ENCODE measurements around the gene CADM2. TPM values are rescaled to one million over a fixed set of nuclear protein-coding genes. Genes with fewer than 3 reads are reported as not detected.

Gene CADM2
- total RNA-seq, 1 donor from 2014 or later = 3.5 TPM

GRCh38 chr3:85020828-85021227 lies 62.0 kb downstream of the CADM2 start:
- no peak overlapping the region for H3K4me3 Mint-ChIP-seq
- TF ChIP-seq CTCF (conservative IDR thresholded peaks at IDR 0.05) = no peak
- no peak for DNase-seq (ENCODE audit: low read depth, low spot score)
- no peaks in the 10 kb centered on the region for H3K9me3 Mint-ChIP-seq
- H3K27me3 Mint-ChIP-seq (ENCODE audit: low read depth) = no peaks in the 10 kb centered on the region
- no peaks in the 10 kb centered on the region for H3K4me1 Mint-ChIP-seq
- no peaks in the 10 kb centered on the region for H3K36me3 Mint-ChIP-seq (ENCODE audit: low read depth)
- no peak overlapping the region for H3K27ac Mint-ChIP-seq (ENCODE audit: unreplicated experiment)

- no peak overlapping the region for H3K4me3 Mint-ChIP-seq
- H3K36me3 Mint-ChIP-seq (ENCODE audit: low read depth) = no peaks in the 10 kb centered on the region
- DNase-seq (ENCODE audit: low read depth, low spot score) = no peak
- no peak overlapping the region for H3K27ac Mint-ChIP-seq (ENCODE audit: unreplicated experiment)
- TF ChIP-seq CTCF (conservative IDR thresholded peaks at IDR 0.05) = no peak
- no peaks in the 10 kb centered on the region for H3K27me3 Mint-ChIP-seq (ENCODE audit: low read depth)
- no peaks in the 10 kb centered on the region for H3K9me3 Mint-ChIP-seq
- no peaks in the 10 kb centered on the region for H3K4me1 Mint-ChIP-seq
Measured at GRCh38 chr3:85030052-85030451, 71.3 kb downstream of the CADM2 start.

GRCh38 chr3:85037203-85037602 lies 78.4 kb downstream of the CADM2 start:
- no peaks in the 10 kb centered on the region for H3K4me1 Mint-ChIP-seq
- H3K4me3 Mint-ChIP-seq = no peak overlapping the region
- no peak for DNase-seq (ENCODE audit: low read depth, low spot score)
- H3K36me3 Mint-ChIP-seq (ENCODE audit: low read depth) = no peaks in the 10 kb centered on the region
- no peak overlapping the region for H3K27ac Mint-ChIP-seq (ENCODE audit: unreplicated experiment)
- no peak for TF ChIP-seq CTCF (conservative IDR thresholded peaks at IDR 0.05)
- no peaks in the 10 kb centered on the region for H3K9me3 Mint-ChIP-seq
- H3K27me3 Mint-ChIP-seq (ENCODE audit: low read depth) = no peaks in the 10 kb centered on the region

- no peaks in the 10 kb centered on the region for H3K4me1 Mint-ChIP-seq
- no peak for DNase-seq (ENCODE audit: low read depth, low spot score)
- H3K27ac Mint-ChIP-seq (ENCODE audit: unreplicated experiment) = no peak overlapping the region
- no peak overlapping the region for H3K4me3 Mint-ChIP-seq
- TF ChIP-seq CTCF (conservative IDR thresholded peaks at IDR 0.05) = no peak
- H3K36me3 Mint-ChIP-seq (ENCODE audit: low read depth) = no peaks in the 10 kb centered on the region
- no peaks in the 10 kb centered on the region for H3K9me3 Mint-ChIP-seq
- no peaks in the 10 kb centered on the region for H3K27me3 Mint-ChIP-seq (ENCODE audit: low read depth)
Measured at GRCh38 chr3:85041001-85041400, 82.2 kb downstream of the CADM2 start.

- no peak overlapping the region for H3K27ac Mint-ChIP-seq (ENCODE audit: unreplicated experiment)
- no peaks in the 10 kb centered on the region for H3K36me3 Mint-ChIP-seq (ENCODE audit: low read depth)
- no peaks in the 10 kb centered on the region for H3K9me3 Mint-ChIP-seq
- DNase-seq (ENCODE audit: low read depth, low spot score) = no peak
- H3K4me3 Mint-ChIP-seq = no peak overlapping the region
- H3K4me1 Mint-ChIP-seq = no peaks in the 10 kb centered on the region
- no peak for TF ChIP-seq CTCF (conservative IDR thresholded peaks at IDR 0.05)
- no peaks in the 10 kb centered on the region for H3K27me3 Mint-ChIP-seq (ENCODE audit: low read depth)
Measured at GRCh38 chr3:85041562-85042055, 82.8 kb downstream of the CADM2 start.

- no peaks in the 10 kb centered on the region for H3K36me3 Mint-ChIP-seq (ENCODE audit: low read depth)
- H3K9me3 Mint-ChIP-seq = no peaks in the 10 kb centered on the region
- H3K27ac Mint-ChIP-seq (ENCODE audit: unreplicated experiment) = no peak overlapping the region
- no peak for TF ChIP-seq CTCF (conservative IDR thresholded peaks at IDR 0.05)
- no peaks in the 10 kb centered on the region for H3K4me1 Mint-ChIP-seq
- no peak overlapping the region for H3K4me3 Mint-ChIP-seq
- no peaks in the 10 kb centered on the region for H3K27me3 Mint-ChIP-seq (ENCODE audit: low read depth)
- no peak for DNase-seq (ENCODE audit: low read depth, low spot score)
Measured at GRCh38 chr3:85050821-85051220, 92.0 kb downstream of the CADM2 start.
